ENCODE results near the gene FRMD7. TPM values are rescaled to one million over a fixed set of nuclear protein-coding genes. Genes with fewer than 3 reads are reported as not detected.
"Not testable (repeated sequence)": the region's sequence is repeated elsewhere in the genome, so short reads cannot be mapped to it uniquely, and the experiment has no call there.

FRMD7 gene, protein sequence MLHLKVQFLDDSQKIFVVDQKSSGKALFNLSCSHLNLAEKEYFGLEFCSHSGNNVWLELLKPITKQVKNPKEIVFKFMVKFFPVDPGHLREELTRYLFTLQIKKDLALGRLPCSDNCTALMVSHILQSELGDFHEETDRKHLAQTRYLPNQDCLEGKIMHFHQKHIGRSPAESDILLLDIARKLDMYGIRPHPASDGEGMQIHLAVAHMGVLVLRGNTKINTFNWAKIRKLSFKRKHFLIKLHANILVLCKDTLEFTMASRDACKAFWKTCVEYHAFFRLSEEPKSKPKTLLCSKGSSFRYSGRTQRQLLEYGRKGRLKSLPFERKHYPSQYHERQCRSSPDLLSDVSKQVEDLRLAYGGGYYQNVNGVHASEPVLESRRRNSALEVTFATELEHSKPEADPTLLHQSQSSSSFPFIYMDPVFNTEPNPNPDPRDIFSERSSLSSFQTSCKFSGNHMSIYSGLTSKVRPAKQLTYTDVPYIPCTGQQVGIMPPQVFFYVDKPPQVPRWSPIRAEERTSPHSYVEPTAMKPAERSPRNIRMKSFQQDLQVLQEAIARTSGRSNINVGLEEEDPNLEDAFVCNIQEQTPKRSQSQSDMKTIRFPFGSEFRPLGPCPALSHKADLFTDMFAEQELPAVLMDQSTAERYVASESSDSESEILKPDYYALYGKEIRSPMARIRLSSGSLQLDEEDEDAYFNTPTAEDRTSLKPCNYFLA
- not detected for polyA plus RNA-seq (ENCODE audit: low read depth in 6 of 6)

DNA sequence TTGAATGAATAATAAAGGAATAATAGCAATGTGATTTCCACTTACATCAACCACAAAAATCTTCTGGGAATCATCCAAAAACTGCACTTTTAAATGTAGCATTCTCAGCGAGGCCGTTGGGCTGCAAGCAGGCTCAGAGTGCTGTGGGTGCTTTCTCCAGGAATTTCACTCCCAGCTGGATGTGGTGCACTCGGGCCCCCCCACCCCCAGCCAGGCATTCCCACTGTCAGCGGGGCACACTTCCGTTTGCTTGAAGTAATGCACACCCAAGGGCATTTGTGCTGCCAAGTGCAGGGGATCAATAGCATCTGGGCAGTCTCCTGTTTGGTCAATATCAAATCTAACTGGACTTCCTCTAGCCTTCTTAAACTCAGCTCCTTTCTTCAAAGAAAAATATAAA is at the start of gene FRMD7:
Gene FRMD7, minus strand, starts transcription at position 278 of the 400 bp plus-strand sequence. Its CDS starts 176 bp downstream, at position 102.
- Mint-ChIP-seq H3K27me3 (peaks cover 0 to 20% (median 0%) of the 10 kb centered on the region in 3 donors), H3K4me3 (no peak within 1 kb of the TSS), H3K36me3 (no peaks in the 10 kb centered on the region), H3K4me1 (no peaks in the 10 kb centered on the region), H3K27ac (peak within 1 kb of the TSS in 1 of 6 donors; percentile 6), H3K9me3 (peaks cover 0 to 5% (median 0%) of the 10 kb centered on the region in 7 donors)
- ATAC-seq (ENCODE audit: low read depth in 2 of 2) (no peak), DNase-seq (no peak)

DNA sequence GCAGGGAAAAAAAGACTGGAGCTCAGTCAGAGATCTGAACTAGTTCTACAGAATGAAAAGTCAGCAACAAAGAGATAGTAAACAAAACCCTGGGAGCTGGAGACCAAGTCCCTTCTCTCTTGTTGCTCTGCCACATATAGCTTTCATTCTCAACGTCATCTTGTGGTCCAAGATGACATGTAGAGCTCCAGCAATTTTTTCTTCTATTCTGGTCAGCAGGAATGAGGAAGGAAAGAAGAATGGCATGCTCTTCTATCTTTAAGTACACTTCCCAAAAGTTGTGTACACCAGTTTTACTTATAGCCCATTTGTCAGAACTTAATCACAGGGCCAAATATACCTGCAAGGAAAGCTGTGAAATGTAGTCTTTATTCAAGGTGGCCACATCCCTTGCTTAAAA is 45.8 kb upstream of the FRMD7 start:
- DNase-seq: no peak
- Mint-ChIP-seq H3K27ac (no peak overlapping the region), H3K4me3 (no peak overlapping the region), H3K27me3 (peaks cover 0 to 13% (median 12%) of the 10 kb centered on the region in 3 donors), H3K36me3 (no peaks in the 10 kb centered on the region), H3K4me1 (no peaks in the 10 kb centered on the region), H3K9me3 (no peaks in the 10 kb centered on the region)
- no peak for ATAC-seq (ENCODE audit: low read depth in 2 of 2)

DNA sequence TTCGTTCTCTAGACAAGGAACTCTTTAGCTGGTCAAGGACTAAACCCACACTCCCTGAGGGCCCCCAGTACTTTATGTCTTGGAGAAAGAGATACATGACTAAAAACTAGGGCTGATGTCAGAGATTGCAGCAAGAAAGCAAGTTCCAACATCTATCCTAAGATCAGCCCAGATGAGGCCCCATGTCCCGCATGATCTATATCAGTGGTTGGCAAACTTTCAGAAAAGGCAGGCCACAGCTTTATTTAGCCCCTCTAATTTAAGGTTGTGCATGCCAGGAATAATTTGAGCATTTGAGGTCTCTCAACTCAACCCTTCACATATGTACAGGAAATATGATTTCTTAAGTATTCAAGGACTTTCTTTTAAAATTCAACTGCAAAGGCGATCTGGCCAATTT is 44.1 kb upstream of the FRMD7 start:
- ATAC-seq (ENCODE audit: low read depth in 2 of 2): no peak
- Mint-ChIP-seq H3K4me1 (no peaks in the 10 kb centered on the region), H3K36me3 (no peaks in the 10 kb centered on the region), H3K27me3 (peaks cover 5 to 20% (median 13%) of the 10 kb centered on the region in 3 donors), H3K4me3 (no peak overlapping the region), H3K27ac (no peak overlapping the region), H3K9me3 (no peaks in the 10 kb centered on the region)
- no peak for DNase-seq

DNA sequence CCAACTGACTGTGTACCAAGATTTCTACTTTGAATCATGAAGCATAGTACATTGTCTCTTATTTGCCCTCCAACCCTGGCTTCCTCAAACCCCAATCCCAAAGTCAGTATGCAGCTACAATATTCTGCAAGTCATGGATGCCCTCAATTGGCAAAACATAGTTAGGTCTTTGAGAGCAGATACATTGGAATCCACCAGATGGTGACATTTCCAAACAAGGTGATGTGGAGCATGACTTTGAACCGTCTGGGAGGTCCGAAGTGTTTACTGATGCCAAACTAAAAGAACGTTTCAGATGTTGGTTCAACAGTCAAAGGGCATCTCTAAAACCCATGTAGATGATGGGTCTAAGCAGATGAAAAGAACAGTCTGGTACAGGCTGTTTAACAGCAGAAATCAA is 43.7 kb upstream of the FRMD7 start:
- no peak for ATAC-seq (ENCODE audit: low read depth in 2 of 2)
- Mint-ChIP-seq H3K27me3 (peaks cover 6 to 24% (median 16%) of the 10 kb centered on the region in 3 donors), H3K4me1 (no peaks in the 10 kb centered on the region), H3K36me3 (no peaks in the 10 kb centered on the region), H3K27ac (no peak overlapping the region), H3K4me3 (no peak overlapping the region), H3K9me3 (no peaks in the 10 kb centered on the region)
- no peak for DNase-seq

DNA sequence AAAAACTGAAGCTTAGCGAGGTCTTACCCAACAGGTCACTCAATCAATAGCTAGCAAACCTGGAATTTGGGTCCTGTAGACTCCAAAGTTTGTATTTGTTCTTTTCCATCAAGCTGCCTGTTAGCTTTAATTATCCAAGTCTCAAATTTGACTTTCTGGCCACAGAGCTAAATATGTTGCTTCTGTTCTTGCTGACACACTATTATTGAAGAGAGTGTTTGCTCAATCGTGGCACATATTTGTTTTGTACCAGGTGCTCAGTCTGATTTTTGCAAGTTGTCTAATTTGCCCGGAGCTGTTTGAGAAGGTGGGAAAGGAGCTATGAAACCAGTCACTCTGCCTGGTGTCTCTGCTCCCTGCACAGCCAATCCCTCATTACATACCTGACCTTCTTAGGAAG is 41.7 kb upstream of the FRMD7 start:
- peaks cover 0 to 13% (median 4%) of the 10 kb centered on the region in 7 donors for H3K9me3 Mint-ChIP-seq
- no peak overlapping the region for H3K27ac Mint-ChIP-seq
- H3K36me3 Mint-ChIP-seq: no peaks in the 10 kb centered on the region
- H3K27me3 Mint-ChIP-seq: peaks cover 6 to 25% (median 15%) of the 10 kb centered on the region in 3 donors
- no peaks in the 10 kb centered on the region for H3K4me1 Mint-ChIP-seq
- ATAC-seq (ENCODE audit: low read depth in 2 of 2) (no peak), DNase-seq (no peak)
- no peak overlapping the region for H3K4me3 Mint-ChIP-seq

DNA sequence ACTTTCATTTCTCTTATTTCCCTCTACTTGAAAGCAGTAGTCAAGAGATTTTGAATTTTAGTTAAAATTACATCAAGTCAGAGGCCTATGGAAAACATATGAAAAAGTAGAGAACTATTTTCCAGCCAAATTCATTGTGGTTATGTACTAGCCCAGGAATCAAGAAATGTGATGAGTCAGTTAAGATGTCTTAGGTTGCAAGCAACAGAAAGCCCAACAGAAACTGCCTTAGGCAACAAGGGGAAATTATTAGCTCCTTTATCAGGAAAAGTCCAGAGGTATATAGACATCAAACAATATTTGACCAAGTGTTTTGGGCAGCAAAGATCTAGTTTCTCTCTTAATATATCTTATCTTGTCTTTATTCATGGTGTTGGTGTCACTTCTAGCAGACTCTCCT is 37.8 kb upstream of the FRMD7 start:
- H3K36me3 Mint-ChIP-seq: no peaks in the 10 kb centered on the region
- no peak overlapping the region for H3K27ac Mint-ChIP-seq
- no peak for ATAC-seq (ENCODE audit: low read depth in 2 of 2)
- peaks cover 14 to 42% (median 22%) of the 10 kb centered on the region in 3 donors for H3K27me3 Mint-ChIP-seq
- H3K4me1 Mint-ChIP-seq: no peaks in the 10 kb centered on the region
- no peak overlapping the region for H3K4me3 Mint-ChIP-seq
- H3K9me3 Mint-ChIP-seq: peaks cover 0 to 31% (median 6%) of the 10 kb centered on the region in 7 donors
- no peak for DNase-seq

DNA sequence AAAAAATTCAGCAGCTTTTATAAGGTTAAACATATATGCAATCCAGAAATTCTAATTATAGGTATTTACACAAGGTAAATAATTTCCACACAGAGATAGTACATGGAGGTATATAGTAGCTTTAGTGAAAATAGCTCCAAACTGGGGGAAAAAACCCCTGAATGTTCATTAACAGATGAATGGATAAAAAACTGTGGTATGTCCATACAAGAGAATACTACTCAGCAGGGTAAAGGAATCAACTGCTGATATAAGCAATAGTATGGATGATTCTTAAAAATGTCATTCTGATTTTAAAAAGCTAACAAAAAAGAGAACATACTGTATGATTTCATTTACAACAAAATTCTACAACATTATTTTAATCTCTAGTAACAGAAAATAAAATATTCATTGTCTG is 37.2 kb upstream of the FRMD7 start:
- Mint-ChIP-seq H3K4me1 (no peaks in the 10 kb centered on the region), H3K9me3 (peaks cover 0 to 31% (median 6%) of the 10 kb centered on the region in 7 donors), H3K36me3 (no peaks in the 10 kb centered on the region), H3K27ac (no peak overlapping the region), H3K27me3 (peaks cover 14 to 42% (median 22%) of the 10 kb centered on the region in 3 donors), H3K4me3 (no peak overlapping the region)
- ATAC-seq (ENCODE audit: low read depth in 2 of 2) (no peak), DNase-seq (no peak)

DNA sequence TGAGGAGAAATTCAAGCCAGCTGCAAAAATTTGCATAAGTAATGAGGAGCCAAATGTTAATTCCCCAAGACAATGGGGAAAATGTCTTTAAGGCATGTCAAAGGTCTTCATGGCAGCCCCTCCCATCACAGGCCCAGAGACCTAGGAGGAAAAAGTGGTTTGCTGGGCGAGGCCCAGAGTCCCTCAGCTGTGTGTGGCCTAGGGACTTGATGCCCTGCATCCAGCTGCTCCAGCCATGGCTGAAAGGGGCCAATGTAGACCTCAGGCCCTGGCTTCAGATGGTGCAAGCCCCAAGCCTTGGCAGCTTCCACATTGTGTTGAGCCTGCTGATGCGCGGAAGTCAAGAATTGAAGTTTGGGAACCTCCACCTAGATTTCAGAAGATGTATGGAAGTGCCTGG is 35.3 kb upstream of the FRMD7 start:
- H3K9me3 Mint-ChIP-seq: peaks cover 0 to 31% (median 6%) of the 10 kb centered on the region in 7 donors
- H3K27ac Mint-ChIP-seq: not testable (repeated sequence)

DNA sequence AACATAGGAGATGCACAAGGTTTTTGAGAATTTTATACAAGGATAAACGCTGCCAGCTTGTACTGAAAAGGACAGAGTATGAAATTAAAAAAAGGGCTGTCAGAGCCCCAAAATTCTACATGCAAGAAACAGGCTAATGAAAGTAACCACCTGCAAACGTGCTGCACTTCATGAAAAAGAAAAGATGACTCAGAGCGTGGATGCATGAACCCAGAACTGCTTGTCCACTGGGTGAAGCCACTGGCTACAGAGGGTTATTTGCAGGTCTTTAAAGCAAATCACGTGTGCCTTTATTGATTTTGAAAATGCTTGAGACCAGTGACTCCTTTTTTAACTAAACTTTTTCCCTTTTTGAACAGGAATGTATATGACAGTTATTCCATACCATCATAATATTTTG is 25.3 kb upstream of the FRMD7 start:
- DNase-seq (no peak), ATAC-seq (ENCODE audit: low read depth in 2 of 2) (no peak)
- Mint-ChIP-seq H3K4me3 (no peak overlapping the region), H3K4me1 (no peaks in the 10 kb centered on the region), H3K27me3 (peaks cover 0 to 4% (median 0%) of the 10 kb centered on the region in 3 donors), H3K27ac (no peak overlapping the region), H3K9me3 (peaks cover 0 to 5% (median 0%) of the 10 kb centered on the region in 7 donors), H3K36me3 (no peaks in the 10 kb centered on the region)

More for the DNA sequence above, 35.3 kb upstream of the FRMD7 start:
- H3K4me1 Mint-ChIP-seq; H3K36me3 Mint-ChIP-seq; DNase-seq; H3K4me3 Mint-ChIP-seq; ATAC-seq (ENCODE audit: low read depth in 2 of 2): not testable (repeated sequence)
- H3K27me3 Mint-ChIP-seq: peaks cover 14 to 33% (median 15%) of the 10 kb centered on the region in 3 donors

DNA sequence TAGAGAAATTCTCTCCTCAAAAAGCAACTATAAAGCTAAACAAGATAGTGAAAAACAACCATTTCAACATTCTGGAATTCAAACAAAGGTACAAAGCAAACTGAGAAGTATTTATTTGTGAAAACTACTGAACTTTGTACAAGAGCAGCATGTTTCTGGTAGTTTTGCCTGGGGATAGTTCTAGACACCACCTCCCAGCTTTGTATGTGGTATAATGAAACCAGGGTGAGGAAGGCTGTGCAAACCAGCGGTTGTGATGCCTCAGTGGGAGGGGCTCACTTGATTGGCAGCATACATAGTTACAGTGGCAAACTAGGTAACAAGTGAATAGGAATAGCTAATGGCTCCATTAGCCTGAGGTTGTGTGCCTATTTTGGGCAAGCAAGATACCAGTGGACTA is 18.6 kb upstream of the FRMD7 start:
- no peaks in the 10 kb centered on the region for H3K36me3 Mint-ChIP-seq

DNA sequence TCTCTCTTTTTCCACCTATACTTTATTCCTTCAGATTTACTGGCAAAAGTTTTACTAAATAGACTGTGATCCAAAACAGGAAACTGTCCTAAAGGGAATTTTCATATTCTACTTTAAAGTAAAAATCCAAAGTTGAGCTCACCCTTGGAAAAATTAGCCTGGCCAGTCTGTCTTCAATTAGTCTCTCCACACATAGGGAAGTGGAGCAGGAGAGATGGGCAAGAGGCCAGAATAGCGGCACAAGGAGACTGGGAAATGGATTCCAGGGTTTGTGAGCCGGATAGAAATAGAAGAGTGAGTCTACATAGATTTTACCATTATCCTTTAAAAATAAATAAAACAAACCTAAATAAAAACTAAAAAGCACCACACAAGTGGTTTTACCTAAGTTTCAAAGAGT is 16.2 kb upstream of the FRMD7 start:
- peaks cover 4 to 24% (median 13%) of the 10 kb centered on the region in 3 donors for H3K27me3 Mint-ChIP-seq
- no peaks in the 10 kb centered on the region for H3K4me1 Mint-ChIP-seq
- no peak overlapping the region for H3K4me3 Mint-ChIP-seq
- no peak overlapping the region for H3K27ac Mint-ChIP-seq
- no peaks in the 10 kb centered on the region for H3K36me3 Mint-ChIP-seq
- ATAC-seq (ENCODE audit: low read depth in 2 of 2): no peak
- peaks cover 0 to 8% (median 0%) of the 10 kb centered on the region in 7 donors for H3K9me3 Mint-ChIP-seq
- DNase-seq: no peak

More for the DNA sequence above, 18.6 kb upstream of the FRMD7 start:
- peaks cover 0 to 3% (median 0%) of the 10 kb centered on the region in 7 donors for H3K9me3 Mint-ChIP-seq
- H3K27ac Mint-ChIP-seq: peak overlapping the region in 1 of 6 donors; percentile 54
- no peak for ATAC-seq (ENCODE audit: low read depth in 2 of 2)
- H3K4me1 Mint-ChIP-seq: no peaks in the 10 kb centered on the region
- no peak for DNase-seq
- H3K4me3 Mint-ChIP-seq: no peak overlapping the region
- H3K27me3 Mint-ChIP-seq: peaks cover 4 to 24% (median 14%) of the 10 kb centered on the region in 3 donors

DNA sequence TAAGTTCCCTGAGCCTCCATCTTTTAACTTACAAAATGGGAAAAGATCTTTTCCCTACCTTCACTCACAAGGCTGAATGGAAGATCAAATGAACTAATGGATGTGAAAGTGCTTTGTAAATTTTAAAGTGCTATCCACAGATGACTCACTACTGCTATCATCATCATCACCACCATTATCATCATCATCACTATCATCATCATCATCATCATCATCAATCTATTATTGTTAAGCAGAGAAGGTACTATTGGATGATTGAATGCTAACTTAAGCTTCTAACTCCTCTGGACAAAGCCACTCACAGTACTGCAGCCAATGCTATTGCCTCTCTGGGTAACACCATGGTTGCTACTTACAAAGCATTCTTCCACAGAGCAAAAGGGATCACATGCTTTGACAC is 1.9 kb downstream of the FRMD7 start:
- DNase-seq (no peak), ATAC-seq (ENCODE audit: low read depth in 2 of 2) (no peak)
- H3K4me1 Mint-ChIP-seq: no peaks in the 10 kb centered on the region
- H3K4me3 Mint-ChIP-seq: no peak overlapping the region
- H3K27me3 Mint-ChIP-seq: peaks cover 0 to 15% (median 0%) of the 10 kb centered on the region in 3 donors
- H3K27ac Mint-ChIP-seq: no peak overlapping the region
- no peaks in the 10 kb centered on the region for H3K36me3 Mint-ChIP-seq
- no peaks in the 10 kb centered on the region for H3K9me3 Mint-ChIP-seq

DNA sequence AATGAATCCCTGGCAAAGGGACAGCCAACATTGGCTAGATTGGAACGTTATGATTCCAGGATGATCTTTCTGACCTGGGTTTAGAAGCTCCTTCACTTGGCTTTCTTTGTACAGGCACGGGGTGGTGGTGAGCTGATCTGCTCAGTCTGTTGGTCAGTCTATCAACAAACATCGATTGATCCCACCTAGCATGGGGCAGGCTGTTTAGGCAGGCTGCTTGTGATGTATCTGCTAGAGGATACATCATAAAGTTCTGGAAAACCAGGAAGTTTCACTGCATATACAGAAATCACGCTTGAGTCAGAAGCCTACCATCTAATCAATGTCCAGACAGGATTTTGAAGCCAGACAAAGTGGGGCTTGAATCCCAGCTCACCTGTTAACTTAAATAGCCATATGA is 6.9 kb downstream of the FRMD7 start:
- Mint-ChIP-seq H3K36me3 (no peaks in the 10 kb centered on the region), H3K4me1 (no peaks in the 10 kb centered on the region), H3K4me3 (no peak overlapping the region), H3K9me3 (no peaks in the 10 kb centered on the region), H3K27ac (no peak overlapping the region), H3K27me3 (peaks cover 0 to 34% (median 0%) of the 10 kb centered on the region in 3 donors)
- DNase-seq: no peak
- ATAC-seq (ENCODE audit: low read depth in 2 of 2): no peak
